CD4-positive, alpha-beta T cell treated with Interleukin-4 for 1 hour (primary cell): Measurements from ENCODE around the gene GMPPB.
A peak's percentile ranks its signal among the peaks of the same experiment; 100 is the strongest.
"Not testable (repeated sequence)": the region's sequence is repeated elsewhere in the genome, so short reads cannot be mapped to it uniquely, and the experiment has no call there.

ENCODE experiments used
- DNase-seq, 2 donors: peaks; one replicate each; pipeline ENCODE4 v3.0.0-alpha.2; 2020 to 2022

GMPPB gene

DNA sequence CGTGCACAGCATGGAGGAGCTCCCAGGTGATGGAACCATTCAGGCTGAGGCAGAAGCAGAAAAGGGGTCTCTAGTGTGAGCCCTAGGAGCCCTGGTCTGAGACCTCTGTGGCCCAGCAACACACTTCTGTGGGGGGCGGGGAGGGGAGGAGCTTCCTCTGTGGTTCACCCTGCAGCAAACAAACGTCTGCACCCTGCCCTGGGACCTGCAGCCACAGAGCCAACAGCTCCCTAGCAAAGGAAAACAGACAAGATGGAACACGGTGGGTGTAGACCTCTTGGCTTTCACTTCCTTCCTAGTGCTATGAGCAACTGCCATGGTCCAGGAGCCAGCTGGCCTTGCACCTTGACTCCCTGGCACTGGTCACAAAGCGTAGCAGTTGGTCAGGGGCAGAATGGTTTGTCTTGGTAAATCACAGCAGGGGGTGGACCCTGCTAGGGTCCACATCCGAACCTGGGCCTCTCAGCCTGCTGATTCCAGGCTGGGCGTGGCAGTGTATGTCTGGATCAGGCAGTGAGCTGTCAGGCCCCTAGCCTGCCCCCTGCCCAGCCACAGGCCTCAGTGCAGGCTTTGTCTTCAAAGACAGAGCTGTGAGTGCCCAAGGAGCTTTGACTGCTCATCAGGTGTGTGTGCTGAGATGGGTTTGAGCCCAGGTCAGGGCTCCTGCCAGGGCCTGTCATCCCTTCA lies 11.0 kb downstream of the GMPPB start:
- no peak for DNase-seq

DNA sequence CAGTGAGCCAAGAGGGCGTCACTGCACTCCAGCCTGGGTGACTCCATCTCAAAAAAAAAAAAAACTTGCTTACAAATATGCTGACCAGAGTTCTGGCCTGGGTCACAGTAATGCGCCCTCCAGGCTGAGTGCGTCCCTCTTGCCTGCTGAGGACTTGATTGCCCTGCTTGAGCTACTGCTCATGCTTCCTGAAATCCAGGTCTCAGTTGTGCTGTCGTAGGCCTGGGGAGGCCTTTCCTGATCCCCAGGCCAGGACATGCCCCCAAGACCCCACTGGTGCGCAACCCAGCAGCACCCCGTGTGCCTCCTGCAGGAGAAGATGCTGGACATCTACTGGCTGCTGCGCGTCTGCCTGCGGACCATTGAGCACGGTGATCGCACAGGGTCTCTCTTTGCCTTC lies 11.6 kb downstream of the GMPPB start:
- no peak for DNase-seq

DNA sequence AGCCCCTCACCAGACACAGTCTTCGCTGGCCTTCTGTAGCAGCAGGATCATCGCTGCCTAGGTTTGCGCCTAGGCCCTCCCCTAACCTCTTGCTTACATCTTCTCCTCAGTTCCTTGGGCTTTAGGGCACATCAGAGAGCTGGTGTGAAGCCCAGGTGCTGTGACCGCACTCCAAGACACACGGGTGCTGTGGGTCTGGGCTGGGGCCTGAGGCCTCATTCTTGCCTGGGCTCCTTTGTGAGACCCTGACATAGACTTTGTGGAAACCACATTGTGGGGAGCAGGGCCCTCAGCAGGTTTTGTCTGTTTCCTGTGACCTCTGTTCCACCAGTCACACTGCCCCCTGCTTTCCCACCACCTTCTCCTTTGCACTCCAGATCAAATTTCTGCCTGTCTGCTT lies 12.3 kb downstream of the GMPPB start:
- no peak for DNase-seq

DNA sequence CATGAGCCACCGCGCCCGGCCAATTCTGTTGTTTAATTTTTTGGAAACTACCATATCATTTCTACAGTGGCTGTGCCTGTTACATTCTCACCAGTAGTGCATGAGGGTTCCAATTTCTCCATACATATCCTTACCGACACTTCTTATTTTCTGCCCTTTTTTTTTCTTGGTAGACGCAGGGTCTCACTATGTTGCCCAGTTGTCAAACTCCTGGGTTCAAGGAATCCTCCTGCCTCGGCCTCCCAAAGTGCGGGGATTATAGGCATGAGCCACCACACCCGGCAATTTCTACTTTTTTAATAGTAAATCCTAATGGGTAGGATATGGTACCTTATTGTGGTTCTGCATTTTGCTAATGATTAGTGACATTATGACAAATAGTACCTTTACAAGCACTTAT lies 13.9 kb downstream of the GMPPB start:
- DNase-seq = no peak

DNA sequence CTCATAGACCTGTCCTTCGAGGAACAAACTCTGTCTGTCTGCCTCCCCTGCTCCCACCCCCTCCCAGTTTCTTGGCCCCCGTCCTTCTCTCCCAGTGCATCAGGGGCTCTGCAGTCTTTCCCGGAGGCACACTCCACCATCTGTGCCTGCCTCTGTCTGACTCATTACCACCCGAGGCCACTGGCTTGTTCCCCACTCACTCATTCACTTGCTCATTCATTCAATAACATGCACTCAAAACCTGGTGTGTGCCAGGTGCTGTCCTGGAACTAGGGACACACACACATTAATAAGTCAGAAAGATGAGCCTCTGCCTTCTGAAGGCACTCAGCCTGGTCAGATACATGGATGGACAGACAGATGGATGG lies 16.7 kb downstream of the GMPPB start:
- no peak for DNase-seq

DNA sequence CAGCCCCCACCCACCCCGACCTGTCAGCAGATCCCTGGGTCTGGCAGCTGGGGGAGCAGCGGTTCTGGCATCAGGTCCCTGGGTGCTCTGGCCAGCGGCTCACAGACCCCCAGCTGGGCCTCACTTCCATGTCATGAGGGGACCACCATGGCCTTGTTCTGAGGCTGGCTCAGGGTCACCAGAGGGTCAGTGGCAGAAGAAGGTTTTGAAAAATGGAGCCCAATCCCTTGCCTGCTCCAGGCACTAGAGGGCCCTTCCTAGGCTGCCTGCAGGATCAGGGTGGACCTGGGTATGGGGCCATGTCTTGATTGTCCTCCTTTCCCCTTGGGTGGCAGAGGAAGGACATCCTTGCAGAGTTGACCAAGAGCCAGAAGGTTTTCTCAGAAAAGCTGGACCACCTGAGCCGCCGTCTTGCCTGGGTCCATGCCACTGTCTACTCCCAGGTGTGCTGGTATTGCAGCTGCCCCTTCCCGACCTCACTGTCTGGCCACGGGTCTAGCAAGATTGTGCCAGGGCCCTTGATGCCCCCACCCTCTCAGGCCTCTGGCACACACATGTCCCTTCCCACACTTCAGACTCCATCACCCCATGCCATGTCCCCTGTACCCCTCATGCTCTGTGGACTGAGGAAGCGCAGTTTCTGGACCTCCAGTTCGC lies 17.2 kb downstream of the GMPPB start:
- no peak for DNase-seq

DNA sequence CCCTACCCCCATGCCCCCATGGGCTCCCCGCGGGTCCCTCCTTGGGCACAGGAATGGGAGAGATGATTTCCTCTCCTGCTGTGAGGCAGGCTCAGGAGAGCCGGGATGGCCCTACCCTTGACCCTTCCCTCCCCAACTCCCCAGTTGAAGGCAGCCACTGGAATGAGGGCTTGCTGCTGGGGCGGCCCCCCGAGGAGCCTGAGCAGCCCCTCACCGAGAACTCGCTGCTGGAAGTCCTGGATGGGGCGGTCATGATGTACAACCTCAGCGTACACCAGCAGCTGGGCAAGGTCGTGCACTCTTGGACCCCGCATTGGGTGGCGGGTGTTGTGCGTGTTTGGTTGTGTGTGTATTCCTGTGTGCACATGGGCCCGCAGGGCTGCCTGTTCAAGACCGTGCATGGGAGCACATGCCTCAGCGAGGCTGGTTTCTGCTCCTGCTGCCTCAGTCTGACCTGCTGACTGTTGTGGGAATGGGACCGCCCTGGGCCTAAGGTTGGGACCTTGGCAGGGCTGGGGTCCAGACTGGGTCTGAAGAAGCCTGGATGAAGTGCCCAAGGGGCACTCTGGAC lies 18.3 kb downstream of the GMPPB start:
- DNase-seq = no peak

DNA sequence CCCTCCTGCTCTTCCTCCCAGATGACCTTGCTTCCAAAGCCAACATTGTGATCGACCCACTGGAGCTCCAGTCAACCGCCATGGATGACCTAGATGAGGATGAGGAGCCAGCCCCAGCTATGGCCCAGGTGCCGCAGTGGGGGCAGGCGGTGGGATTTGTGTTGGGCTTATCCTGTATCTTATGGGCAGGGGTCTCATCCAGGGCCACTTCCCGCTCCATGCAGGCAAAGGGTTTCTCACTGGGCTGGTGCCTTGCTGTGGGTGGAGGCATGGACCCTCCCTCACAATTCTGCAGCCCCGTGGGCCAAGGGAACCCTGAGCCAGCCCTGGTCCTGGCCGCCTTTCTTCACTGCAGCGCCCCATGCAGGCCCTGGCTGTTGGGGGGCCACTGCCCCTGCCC lies 19.1 kb downstream of the GMPPB start:
- no peak for DNase-seq

DNA sequence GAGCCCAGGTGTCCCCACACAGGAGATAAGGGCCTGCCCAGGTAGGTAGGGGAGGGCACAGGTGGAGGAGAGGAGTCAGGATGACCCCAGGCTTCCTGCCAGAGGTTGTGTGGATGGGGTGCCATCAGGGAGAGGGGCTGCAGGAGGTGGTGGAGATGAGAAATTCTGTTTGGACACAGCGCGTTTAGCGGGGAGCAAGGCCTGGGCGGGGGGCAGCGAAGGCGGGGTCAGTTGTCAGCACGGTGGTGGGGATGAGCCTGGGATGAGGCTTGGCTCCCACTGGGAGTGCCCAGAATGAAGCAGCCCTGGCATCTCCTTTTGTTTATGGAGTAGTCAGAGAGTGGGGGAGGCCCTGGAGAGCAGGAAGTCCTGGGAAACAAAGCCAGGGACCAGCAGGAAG lies 19.8 kb downstream of the GMPPB start:
- DNase-seq = no peak

DNA sequence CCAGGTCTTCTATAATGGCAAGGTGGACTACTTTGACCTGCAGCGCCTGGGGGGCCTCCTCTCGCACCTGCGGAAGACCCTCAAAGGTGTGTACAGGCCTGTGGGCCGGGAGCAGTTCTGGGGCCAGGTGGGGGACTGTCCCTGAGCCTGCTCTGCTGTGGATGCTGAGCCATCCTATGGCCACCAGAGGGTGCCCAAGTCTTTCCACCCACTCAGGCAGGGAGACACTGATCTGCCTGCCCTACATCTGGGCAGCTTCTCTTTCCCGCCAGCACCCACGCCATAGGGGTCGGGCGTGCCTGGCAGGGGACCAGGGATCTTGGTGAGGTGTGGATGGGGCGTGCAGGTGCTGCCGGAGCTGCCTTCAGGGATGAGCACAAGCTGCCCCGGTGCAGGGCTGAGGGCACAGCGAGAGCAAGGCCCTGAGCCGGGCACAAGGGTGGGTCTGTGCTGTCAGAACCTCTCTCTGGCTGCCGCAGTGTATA lies 20.3 kb downstream of the GMPPB start:
- DNase-seq = peak; percentile 74 to 76

DNA sequence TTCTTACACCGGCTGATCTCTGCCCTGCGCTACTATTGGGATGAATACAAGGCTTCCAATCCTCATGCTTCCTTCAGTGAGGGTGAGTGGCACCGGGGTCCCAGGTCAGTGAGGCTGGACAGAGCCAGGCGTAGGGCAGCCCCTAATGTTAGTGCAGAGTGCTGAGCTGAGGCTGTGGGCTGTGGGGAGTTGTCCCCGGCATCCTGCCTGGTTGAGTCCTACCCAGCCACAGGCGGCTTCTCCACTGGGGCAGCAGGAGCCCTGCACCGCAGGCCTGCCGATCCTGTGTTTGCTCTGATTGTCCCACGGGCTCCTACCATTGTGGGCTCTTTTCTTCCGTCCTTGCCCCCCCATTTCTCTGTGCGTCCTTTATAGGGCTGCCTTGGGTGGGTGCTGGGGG lies 21.1 kb downstream of the GMPPB start:
- no peak for DNase-seq

DNA sequence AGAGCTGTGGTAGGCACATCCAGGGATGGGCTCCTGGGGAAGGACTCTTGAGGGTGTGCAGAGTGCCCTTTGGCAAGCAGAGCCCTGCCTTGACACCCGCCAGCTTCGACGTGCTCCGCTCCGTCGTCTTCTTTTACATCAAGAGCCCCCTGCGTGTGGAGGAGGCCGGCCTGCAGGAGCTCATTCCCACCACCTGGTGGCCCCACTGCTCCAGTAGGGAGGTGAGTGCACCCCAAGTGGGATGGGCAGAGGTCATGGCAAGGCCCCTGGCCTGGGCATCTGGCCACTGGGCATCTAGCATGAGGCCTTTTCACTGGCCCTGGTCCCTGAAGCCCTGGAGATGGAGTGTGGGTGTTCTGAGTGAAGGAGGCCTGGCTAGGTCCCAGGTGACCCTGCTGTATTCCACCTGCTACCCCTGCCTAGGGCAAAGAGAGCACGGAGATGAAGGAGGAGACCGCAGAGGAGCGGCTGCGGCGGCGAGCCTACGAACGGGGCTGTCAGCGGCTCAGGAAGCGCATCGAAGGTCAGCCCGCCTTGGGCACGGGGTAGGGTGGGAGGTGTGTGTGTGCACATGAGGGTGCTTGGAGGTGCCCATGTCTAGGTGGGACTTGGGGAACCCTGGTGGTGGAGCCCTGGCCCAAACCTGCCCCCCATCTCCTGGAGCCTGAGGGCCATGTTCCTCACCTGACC lies 22.2 kb downstream of the GMPPB start:
- DNase-seq = no peak

DNA sequence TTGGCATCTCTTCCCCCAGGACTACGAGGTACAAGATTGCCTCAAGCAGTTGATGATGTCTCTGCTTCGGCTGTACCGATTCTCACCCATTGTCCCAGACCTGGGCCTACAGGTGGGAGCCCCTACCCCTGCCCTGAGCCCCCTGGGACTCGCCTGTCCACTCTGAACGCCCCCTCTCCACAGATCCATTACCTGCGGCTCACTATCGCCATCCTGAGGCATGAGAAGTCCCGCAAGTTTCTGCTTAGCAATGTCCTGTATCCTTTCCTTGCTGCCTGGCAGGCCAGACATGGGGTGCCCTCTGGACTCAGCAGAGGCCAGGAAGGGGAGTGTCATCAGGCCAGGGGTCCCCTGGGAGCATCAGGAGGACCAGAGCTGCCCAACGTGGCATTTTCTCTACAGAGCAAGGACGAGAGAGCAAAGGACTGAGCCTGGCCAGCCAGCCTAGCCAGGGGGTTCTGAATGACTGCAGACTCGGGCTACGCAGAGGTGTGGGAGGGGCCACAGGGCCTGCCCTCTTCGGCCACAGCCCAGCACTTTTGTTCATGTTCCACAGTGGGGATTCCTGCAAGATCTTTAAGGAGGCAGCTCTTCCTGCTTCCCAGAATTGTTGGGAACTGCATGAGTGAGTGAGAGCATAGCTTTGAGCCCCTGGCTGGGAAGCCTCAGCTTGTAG lies 23.2 kb downstream of the GMPPB start:
- no peak for DNase-seq

DNA sequence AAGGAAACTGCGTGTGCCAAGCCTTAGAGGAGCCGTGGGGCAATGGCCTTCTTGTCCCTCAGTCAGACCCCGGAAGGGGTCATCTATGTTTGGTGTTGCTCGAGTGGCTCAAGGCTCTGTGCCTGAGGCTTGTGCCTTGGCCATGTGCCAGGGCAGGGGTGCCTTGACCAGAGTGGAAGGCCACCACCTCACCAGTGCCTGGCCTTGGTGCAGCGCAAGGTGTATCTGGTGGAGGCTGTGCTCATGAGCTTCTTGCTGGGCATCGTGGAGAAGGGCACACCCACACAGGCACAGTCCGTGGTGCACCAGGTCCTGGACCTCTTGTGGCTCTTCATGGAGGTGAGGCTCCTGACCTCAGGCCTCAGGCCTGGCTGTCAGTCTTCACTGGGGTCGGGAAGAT lies 23.7 kb downstream of the GMPPB start:
- no peak for DNase-seq

DNA sequence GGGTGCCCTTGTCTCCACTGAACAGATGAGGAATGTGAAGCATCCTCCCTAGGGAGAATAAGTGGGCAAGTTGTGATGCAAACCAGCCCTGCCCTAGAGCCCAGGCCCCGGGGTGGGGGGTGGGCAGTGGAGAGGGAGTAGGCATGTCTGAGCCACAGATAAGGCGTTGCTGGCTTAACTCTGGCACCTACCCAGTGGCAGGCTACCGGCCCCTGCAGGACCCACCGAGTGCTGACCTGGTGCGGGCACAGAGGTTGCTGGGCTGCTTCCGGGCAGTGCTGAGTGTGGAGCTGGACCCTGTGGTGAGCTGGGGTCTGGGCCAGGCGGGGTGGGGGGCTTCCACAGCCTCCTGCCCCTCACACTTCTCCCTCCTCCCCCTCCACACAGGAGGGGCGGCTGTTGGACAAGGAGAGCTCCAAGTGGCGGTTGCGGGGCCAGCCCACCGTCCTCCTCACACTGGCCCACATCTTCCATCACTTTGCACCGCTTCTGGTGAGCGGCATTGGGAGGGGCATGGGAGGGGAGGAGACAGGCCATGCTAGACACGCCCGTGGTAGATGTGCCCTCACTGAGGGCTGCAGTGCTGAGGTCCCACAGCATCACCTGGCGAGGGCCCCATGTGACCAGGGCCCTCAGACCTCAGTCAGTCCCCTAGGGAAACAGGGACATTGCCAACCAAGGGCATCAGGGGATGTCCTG lies 24.3 kb downstream of the GMPPB start:
- DNase-seq = no peak

DNA sequence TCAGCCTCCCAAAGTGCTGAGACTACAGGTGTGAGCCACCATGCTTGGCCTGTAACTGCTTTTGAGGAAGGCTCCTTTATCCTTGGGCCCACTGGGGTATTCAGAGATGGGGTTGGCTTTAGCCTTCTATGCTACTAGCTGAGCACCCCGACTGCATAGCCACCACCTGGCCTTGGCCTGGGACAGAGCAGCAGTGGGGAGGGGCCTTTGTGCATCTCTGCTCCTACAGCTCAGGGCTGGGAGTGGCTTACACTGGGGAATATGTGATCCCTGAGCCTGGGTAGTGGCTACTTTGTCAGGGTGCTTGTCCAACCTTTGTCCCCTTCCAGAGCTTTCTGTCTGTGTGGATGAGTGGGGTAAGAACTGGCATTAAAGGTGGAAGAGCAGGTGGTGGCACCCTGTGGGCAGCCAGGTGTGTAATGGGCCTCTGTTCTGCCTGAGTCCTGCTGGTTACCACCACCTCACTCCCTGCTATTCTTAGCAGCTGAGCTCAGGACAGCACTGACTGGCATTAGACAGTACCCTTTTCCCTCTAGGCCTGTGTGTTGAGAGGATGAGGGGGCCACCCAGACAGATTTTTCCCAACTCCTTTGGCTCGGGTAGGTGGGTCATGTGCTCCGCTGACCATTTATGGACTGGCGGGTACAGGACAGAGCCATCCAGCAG lies 28.3 kb downstream of the GMPPB start:
- not testable (repeated sequence) for DNase-seq

DNA sequence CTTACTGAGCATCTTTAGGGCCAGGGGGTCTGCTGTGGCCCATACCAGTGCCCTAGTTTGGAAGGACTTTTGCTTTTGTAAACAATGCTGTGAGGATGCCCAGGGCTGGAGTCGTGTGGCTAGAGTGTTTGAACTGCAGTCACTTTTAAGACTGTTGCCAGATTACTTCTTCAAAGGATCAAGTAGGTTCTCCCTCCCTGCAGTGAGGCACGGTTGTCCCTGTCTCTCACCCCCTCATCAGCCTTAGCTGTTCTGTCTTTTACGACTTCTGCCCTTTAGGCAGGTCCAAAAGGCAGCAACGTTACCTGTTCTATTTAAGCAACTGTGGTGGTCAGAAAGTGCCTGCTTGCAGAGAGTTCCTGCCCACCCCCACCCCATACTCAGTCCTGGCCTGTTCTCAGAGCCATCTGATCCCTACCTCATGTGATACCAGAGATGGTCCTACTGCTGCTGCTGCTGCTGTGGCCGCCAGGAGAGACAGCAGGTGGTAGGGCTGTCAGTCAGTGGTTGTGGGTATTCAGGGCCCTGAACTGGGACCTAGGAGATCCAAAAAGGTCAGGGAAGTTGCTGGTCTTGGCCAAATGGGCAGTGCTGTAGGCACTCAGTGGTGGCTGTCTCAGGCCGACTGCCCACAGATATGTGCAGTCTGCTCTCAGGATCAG lies 29.2 kb downstream of the GMPPB start:
- DNase-seq = not testable (repeated sequence)

DNA sequence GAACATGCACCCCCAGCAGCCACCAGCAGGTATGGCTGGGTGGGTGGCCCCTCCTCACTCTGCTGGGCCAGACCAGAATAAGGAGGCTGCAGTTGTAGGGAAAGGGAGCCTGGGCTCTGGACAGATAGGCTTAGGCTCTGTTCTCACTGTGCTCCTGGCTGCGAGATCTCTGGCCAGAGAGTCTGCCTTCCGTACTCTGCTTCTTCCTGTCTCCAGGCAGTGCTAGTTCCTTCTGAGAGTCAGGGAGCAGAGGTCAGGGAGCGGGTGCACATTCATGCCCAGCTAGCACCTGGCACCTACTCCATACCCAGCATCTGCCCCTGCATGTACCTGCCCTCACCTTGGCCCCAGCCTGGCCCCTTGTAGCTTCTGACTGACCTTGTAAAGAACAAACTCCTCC lies 32.3 kb downstream of the GMPPB start:
- not testable (repeated sequence) for DNase-seq

DNA sequence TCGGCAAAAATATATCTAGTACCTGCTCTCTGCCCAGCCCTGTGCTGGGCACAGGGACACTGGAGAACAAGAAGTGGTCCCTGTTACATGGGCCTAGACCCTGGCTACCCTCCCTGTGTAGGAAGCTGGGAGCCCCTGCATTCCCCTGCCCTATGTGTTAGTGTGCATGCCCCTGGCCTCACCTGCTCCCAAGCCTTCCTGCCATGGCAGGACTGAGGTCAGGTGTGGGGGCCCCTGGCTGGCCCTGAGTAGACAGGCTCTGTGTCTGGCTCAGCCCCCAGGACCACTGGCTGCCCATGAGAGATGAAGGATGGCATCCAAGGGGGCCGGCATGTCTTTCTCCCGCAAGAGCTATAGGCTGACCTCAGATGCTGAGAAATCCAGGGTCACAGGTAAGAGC lies 32.9 kb downstream of the GMPPB start:
- not testable (repeated sequence) for DNase-seq

DNA sequence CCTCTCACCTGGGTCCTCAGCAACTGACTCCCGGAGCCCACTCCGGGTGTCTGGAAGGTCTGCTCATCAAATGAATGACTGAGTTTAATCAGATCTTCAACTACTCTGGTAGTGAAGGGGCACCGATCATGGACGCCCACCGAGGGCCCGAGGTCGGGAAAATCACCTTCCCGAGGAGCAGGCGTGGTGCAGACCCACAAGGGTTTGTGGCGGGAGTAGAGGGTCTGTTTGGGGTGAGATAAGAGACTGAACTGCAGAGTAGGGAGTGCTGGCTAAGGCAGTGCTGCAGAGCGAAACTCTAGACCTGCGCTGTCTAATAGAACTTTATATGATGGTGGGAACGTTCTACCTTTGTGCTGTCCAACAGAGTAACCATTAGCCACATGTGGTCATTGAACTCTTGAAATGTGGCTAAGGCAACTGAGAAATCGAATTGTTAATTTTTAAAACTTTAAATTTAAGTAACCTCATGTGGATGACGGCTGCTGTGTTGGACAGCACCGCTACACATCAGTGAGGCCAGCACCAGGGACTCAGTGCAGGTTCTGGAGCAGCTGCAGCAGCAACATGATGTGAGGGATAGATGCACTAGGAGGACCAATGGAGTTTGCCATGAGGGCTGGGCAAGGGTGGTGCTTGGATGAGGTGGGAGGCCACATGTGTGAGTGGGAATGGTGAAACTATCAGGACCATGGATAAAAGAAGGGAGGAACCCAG lies 33.7 kb downstream of the GMPPB start:
- DNase-seq = not testable (repeated sequence)
